ENCODE data around the gene DDRGK1. TPM values are rescaled to one million over a fixed set of nuclear protein-coding genes. Genes with fewer than 3 reads are reported as not detected.
"Not testable (repeated sequence)": the region's sequence is repeated elsewhere in the genome, so short reads cannot be mapped to it uniquely, and the experiment has no call there.

The DDRGK1 gene
- total RNA-seq, 4 donors from 2014 or later = 76.7 to 117 (median 89.9) TPM

DNA sequence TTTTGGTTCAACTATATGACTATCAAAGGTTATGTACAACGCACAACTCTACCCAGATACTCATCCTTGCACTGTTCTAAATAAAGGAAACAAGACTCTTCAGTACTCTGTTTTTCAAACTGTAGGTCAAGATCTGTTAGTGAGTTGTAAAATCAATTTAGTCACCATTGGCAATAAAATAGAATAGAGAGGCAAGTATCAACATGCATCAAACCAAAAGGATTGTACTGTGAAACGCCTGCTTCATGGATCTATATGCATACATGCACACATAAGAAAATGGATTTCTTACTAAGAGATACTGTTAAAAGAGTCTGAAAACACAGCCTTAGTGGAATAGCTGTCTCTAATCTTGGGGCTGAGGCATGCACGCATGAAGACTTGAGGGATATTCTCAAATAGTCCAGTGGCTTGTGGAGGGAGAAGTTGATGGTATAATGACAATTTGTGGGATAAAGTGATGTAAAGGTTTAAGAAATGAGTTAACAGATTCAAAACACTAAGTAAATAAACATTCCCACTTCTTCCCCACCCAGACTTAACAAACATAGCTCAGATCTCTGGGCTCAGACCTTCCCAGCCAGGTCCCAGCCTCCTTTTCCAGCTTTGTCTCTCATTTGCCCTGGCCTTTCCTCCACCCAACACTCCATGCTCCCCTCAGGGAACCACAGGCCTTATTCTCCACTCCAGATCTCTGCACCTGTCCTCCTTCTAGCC, 20.4 kb downstream of the DDRGK1 start:
- Histone ChIP-seq H3K36me3 (peaks cover 0 to 16% (median 0%) of the 10 kb centered on the region in 3 donors), H3K4me1 (no peaks in the 10 kb centered on the region), H3K27me3 (no peaks in the 10 kb centered on the region), H3K4me3 (no peak overlapping the region), H3K9me3 (no peaks in the 10 kb centered on the region), H3K27ac (no peak overlapping the region)
- TF ChIP-seq EP300 (IDR thresholded peaks at IDR 0.05) = no peak
- TF ChIP-seq POLR2A (IDR thresholded peaks at IDR 0.05) = no peak
- TF ChIP-seq, protein P1, sequence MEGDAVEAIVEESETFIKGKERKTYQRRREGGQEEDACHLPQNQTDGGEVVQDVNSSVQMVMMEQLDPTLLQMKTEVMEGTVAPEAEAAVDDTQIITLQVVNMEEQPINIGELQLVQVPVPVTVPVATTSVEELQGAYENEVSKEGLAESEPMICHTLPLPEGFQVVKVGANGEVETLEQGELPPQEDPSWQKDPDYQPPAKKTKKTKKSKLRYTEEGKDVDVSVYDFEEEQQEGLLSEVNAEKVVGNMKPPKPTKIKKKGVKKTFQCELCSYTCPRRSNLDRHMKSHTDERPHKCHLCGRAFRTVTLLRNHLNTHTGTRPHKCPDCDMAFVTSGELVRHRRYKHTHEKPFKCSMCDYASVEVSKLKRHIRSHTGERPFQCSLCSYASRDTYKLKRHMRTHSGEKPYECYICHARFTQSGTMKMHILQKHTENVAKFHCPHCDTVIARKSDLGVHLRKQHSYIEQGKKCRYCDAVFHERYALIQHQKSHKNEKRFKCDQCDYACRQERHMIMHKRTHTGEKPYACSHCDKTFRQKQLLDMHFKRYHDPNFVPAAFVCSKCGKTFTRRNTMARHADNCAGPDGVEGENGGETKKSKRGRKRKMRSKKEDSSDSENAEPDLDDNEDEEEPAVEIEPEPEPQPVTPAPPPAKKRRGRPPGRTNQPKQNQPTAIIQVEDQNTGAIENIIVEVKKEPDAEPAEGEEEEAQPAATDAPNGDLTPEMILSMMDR (IDR thresholded peaks at IDR 0.05) = no peak
- 87% methylated on average over 3 of the region's 3 CpGs for WGBS, 2 donors
- no peak for DNase-seq (ENCODE audit: low spot score in 2 of 2)

DNA sequence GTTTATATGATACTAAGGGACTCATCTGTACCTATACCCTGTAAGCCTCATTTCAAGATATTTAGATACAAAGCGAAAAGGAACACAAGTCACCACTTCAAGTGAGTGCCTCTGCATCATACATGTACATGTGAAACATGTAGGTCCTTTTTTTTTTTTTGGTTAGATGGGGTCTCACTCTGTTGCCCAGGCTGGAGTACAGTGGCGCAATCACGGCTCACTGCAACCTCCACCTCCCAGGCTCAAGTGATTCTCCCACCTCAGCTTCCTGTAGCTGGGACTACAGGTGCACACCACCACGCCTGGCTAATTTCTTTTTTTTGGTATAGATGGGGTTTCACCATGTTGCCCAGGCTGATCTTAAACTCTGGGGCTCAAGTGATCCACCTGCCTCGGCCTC, 22.1 kb downstream of the DDRGK1 start:
- not testable (repeated sequence) for H3K27ac ChIP-seq; H3K36me3 ChIP-seq; H3K9me3 ChIP-seq; H3K4me3 ChIP-seq; H3K4me1 ChIP-seq; H3K27me3 ChIP-seq; DNase-seq (ENCODE audit: low spot score in 2 of 2)
- 95 to 98% methylated on average over 5 of the region's 5 CpGs for WGBS, 2 donors

DNA sequence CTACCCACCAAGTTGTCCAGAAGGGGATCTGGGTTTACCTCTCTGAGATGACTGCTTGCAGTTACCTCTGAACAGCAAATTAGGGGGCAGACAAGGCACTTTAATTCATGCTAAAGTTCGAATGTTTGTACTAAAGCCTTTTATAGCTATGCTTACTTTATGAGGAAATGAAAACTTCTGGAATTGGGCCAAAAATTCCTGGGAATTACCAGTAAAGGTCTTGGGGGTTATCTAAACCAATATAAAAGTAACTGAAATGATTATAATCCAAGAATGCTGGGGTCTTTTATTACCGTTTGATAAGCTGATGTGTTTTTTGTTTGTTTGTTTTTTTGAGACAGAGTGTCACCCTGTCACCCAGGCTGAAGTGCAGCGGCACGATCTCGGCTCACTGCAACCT, 23.2 kb downstream of the DDRGK1 start:
- no peak for DNase-seq (ENCODE audit: low spot score in 2 of 2)
- WGBS, 2 donors = 63 to 67% methylated on average over 5 of the region's 5 CpGs
- H3K4me3 ChIP-seq = no peak overlapping the region
- no peaks in the 10 kb centered on the region for H3K27me3 ChIP-seq
- no peaks in the 10 kb centered on the region for H3K4me1 ChIP-seq
- H3K9me3 ChIP-seq = no peaks in the 10 kb centered on the region
- H3K36me3 ChIP-seq = peaks cover 0 to 4% (median 0%) of the 10 kb centered on the region in 3 donors
- H3K27ac ChIP-seq = no peak overlapping the region
- TF ChIP-seq, protein P1 (IDR thresholded peaks at IDR 0.05) = no peak
- no peak for TF ChIP-seq POLR2A (IDR thresholded peaks at IDR 0.05)
- TF ChIP-seq EP300 (IDR thresholded peaks at IDR 0.05) = no peak

DNA sequence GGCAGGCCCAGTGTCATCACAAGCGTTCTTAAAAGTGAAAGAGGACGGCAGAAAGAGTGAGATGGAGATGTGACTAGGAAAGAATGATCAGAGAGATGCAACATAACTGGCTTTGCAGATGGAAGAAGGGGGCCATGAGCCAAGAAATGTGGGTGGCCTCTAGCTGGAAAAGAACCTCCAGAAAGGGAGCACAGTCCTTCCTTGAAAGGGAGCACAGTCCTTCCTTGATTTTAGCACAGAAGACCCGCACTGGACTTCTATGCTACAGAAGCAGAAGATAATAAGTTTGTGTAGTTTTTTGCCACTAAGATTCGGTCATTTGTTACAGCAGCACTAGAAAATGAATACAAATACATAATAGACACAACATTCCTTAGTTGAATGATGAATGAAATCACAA, 24.2 kb downstream of the DDRGK1 start:
- TF ChIP-seq, protein P1 (IDR thresholded peaks at IDR 0.05) = no peak
- TF ChIP-seq POLR2A (IDR thresholded peaks at IDR 0.05) = no peak
- no peak for TF ChIP-seq EP300 (IDR thresholded peaks at IDR 0.05)
- H3K27me3 ChIP-seq = no peaks in the 10 kb centered on the region
- no peaks in the 10 kb centered on the region for H3K4me1 ChIP-seq
- 67 to 77% methylated on average over 4 of the region's 4 CpGs for WGBS, 2 donors
- no peak overlapping the region for H3K4me3 ChIP-seq
- no peaks in the 10 kb centered on the region for H3K9me3 ChIP-seq
- peaks cover 0 to 4% (median 0%) of the 10 kb centered on the region in 3 donors for H3K36me3 ChIP-seq
- no peak overlapping the region for H3K27ac ChIP-seq
- no peak for DNase-seq (ENCODE audit: low spot score in 2 of 2)

DNA sequence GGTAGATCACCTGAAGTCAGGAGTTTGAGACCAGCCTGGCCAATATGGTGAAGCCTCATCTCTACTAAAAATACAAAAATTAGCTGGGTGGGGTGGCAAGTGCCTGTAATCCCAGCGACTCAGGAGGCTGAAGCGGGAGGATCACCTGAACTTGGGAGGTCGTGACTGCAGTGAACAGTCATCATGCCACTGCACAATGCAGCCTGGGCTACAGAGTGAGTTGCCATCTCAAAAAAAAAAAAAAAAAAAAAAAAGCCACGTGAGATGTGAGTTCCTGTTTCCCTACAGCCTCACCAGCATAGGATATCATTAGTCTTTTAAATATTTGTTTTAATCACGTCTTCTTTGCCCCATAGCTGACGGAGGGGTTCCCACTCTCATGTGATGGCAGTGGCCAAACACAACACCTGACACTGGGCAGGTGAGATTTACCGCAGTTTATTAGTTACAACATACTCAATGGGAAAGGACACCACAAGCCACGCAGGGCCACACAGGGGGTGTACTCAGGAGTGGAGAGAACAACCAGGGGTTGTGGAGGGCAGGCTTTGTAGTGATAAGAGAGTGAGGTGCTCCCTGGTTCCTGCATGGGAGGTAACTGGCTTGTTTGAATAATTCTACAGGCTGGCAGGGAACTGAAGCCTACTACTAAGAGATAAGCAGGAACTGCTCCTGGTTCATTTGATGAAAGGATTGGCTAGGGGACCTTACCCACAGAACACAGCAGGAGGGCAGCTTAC, 26.6 kb downstream of the DDRGK1 start:
- no peak overlapping the region for H3K27ac ChIP-seq
- WGBS, 2 donors = 81 to 83% methylated on average over 8 of the region's 8 CpGs
- TF ChIP-seq POLR2A (IDR thresholded peaks at IDR 0.05) = no peak
- no peaks in the 10 kb centered on the region for H3K36me3 ChIP-seq
- H3K9me3 ChIP-seq = no peaks in the 10 kb centered on the region
- H3K4me3 ChIP-seq = no peak overlapping the region
- DNase-seq (ENCODE audit: low spot score in 2 of 2) = no peak
- peaks cover 0 to 14% (median 2%) of the 10 kb centered on the region in 4 donors for H3K4me1 ChIP-seq
- no peaks in the 10 kb centered on the region for H3K27me3 ChIP-seq

DNA sequence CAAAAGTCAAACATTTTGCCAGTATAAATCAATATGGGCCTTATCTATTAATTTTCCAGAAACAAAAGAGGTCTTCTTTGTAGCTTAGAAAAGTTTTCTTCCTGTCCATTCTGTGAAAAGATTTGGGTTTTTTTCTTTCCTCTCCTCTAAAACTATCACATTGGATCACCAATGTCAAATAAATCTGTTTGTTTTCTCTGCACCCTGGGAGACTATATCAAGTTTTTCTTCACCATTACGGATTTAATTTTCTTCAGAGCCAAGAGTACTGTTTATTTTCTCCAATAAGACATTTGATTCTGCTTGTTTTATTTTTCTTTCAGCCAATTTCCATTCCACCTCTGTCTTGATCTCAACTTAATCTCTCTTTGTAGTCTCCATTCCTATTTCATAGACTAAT, 29.2 kb downstream of the DDRGK1 start:
- peaks cover 0 to 21% (median 9%) of the 10 kb centered on the region in 4 donors for H3K4me1 ChIP-seq
- no peaks in the 10 kb centered on the region for H3K9me3 ChIP-seq
- TF ChIP-seq POLR2A (IDR thresholded peaks at IDR 0.05) = no peak
- no peak for TF ChIP-seq EP300 (IDR thresholded peaks at IDR 0.05)
- H3K36me3 ChIP-seq = no peaks in the 10 kb centered on the region
- H3K27me3 ChIP-seq = no peaks in the 10 kb centered on the region
- WGBS, 2 donors = 20 to 21% methylated on average over 1 of the region's 1 CpG
- DNase-seq (ENCODE audit: low spot score in 2 of 2) = no peak
- H3K4me3 ChIP-seq = no peak overlapping the region
- H3K27ac ChIP-seq = no peak overlapping the region

All from tibial nerve (tissue), 4 donors.